NCI-H2171 (cell line): ENCODE data around the gene FBXL19.

Source experiments
- DNase-seq: peaks from one replicate; lab custom pipeline; 2025; lab: John Stamatoyannopoulos, UW

FBXL19 gene

DNA sequence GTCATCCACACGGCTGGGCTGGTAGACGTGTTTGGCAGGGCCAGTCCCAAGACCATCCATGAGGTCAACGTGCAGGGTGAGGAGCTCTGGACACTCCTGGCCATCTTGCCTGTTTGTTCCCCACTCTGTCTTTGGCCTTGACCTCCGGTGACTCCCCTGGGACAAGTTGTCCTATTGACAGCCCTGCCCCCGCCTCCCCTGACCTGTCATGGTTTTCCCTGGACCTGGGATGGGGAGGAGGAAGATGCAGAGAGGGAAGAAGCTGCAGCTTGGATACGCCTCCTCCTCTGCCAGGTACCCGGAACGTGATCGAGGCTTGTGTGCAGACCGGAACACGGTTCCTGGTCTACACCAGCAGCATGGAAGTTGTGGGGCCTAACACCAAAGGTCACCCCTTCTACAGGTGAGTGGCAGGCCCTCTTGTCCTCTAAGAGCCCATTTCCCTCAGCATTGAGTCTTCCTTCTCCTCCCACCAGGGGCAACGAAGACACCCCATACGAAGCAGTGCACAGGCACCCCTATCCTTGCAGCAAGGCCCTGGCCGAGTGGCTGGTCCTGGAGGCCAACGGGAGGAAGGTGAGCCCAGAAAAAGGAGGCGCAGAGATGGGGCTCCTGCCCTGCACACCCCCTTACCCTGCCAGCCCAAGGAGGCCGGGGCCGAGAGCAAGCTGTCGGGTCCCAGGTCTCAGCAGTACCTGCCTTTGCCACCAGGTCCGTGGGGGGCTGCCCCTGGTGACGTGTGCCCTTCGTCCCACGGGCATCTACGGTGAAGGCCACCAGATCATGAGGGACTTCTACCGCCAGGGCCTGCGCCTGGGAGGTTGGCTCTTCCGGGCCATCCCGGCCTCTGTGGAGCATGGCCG, 63.0 kb downstream of the FBXL19 start:
- no peak for DNase-seq

DNA sequence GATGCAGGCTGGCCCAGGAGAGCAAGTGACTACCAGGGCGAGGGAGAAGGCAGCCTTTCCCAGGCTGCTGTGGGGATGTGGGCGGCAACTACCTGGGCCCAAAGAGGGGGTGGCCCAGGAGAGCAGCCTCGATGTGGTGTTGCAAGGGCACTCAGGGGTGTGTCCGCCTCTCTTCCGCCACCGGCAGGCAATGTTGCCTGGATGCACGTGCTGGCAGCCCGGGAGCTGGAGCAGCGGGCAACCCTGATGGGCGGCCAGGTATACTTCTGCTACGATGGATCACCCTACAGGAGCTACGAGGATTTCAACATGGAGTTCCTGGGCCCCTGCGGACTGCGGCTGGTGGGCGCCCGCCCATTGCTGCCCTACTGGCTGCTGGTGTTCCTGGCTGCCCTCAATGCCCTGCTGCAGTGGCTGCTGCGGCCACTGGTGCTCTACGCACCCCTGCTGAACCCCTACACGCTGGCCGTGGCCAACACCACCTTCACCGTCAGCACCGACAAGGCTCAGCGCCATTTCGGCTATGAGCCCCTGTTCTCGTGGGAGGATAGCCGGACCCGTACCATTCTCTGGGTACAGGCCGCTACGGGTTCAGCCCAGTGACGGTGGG, 64.3 kb downstream of the FBXL19 start:
- no peak for DNase-seq

DNA sequence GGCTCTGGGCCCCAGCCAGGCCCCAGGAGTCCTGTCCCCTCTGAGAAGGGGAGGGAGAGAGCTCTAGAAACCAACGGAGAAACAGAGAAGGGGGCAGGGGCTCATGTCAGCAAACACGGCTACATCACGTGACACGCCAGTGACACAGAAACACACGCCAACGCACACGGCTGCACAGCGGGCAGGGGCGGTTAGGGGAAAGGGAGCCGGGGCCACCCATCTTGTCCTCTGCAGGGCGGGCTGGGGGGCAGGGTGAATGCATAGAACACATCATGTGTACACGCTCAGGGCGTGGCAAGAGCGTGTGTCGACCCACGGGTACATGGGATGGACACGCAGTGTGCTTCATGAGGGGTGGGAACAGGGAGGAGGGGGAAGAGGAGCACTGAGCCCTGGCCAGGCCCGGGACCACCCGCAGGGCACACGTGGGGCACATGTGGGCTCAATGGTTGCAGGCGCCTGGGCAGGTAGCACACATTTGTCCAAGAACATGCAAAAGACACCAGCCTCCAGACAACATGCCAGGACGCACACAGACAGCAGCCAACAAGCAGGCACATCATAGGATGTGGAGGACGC, 66.2 kb downstream of the FBXL19 start:
- no peak for DNase-seq

DNA sequence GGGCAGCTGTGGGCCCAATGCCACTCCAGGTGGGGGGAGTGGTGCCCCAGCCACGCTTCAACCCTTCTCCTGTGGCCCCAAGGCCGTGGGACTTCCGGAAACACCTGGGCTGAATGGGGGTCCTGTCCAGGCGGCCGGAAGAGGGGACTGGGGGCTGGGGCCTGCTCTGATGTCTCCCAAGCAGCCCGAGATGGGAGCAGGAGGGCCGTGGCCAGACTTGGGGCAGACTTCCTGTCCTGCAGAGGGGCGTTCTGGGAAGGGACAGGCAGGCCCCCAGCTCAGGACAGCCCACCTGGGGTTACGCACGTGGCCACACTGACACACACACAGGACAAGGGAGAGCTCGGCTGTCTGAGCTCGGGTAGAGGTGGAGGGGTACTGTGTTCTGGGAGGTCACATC, 66.7 kb downstream of the FBXL19 start:
- DNase-seq = no peak

DNA sequence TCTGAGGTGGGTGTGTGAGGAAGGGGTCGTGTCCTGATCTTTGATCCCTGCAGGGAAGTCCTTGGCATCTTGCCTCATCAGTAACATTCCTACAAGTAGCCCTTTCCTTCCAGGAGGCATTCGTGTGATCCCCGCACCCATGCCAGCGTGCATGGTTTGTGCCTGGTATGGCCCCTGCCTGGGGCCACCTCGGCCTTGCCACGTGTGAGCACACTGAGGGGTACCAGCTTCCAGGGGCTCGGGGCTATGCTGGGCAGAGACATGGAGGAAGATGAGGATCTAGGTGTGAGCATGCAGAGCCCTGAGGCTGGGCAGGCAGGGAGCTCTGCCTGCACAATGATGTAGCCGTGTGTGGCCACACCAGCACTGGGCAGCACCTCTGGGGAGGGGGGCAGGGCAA, 67.7 kb downstream of the FBXL19 start:
- DNase-seq = no peak

DNA sequence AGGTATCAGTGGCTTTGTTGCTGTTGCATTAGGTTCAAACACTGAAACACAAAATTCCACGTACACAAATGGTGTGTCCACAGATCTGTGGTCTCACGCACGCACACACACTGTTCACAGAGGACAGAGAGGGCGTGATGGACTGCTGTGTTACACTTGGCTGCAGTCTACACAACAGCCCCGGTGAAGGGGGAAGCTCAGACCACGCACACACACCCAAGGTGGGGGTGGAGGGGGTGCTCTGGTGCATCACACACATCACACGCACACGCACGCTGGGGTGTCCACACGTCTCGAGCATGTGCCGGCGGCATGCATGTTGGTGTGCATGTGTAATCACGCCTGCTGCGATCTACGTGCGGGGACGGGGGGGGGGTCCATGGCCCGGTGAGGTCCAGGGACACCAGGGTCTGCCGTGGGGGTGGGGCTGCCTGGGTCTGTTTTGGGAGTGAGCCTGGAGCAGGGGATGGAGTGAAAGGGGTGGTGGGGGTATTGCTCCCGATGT, 69.0 kb downstream of the FBXL19 start:
- no peak for DNase-seq

DNA sequence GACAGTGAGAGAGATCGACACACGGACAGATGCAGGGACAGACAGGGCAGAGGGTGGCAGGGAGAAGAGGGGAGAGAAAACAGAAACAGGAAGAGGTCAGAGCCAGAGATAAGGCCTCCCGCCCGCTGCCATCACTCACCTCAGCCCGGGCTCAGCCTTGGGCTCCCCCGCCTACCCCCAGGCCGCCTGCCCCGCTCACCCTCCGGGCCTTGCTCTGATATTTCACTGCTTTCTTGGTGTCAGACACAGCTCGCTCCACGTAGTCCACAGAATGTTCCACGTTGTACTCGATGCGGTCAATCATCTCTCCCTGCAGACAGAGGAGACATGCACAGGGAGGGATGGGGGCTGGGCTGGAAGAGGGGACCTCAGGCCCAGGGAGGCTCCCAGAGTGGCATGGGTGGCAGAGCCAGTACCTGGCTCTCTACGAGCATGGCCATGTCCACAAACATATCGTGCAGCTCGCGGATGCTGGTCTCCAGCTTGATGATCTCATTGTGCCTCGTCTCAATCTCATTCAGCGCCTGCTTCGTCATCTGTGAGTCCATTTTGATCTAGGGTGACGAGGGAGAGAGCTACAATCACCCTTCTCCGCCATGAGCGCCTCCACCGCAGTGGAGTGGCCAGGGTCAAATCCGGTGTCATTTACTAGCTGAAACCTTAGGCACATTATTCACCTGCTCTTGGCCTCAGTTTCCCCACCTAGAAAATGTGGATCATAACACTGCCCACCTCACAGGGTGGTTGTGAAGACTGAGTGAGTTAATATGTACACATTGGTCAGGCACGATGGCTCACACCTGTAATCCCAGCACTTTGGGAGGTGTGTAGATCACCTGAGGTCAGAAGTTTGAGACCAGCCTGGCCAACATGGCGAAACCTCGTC, 69.8 kb downstream of the FBXL19 start:
- no peak for DNase-seq

DNA sequence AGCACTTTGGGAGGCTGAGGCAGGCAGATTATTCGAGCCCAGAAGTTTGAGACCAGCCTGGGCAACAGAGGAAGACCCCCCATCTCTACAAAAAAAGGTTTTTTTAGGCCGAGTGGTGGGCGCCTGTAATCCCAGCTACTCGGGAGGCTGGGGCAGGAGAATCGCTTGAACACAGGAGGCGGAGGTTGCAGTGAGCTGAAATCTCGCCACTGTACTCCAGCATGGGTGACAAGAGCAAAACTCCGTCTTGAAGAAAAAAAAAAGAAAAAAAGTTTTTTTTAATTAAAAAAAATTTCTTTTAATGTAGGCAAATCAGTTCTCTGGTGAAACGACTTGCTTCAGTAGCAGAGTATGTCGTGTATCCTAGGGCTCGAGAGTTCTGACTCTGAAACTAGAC, 72.6 kb downstream of the FBXL19 start:
- DNase-seq = no peak

DNA sequence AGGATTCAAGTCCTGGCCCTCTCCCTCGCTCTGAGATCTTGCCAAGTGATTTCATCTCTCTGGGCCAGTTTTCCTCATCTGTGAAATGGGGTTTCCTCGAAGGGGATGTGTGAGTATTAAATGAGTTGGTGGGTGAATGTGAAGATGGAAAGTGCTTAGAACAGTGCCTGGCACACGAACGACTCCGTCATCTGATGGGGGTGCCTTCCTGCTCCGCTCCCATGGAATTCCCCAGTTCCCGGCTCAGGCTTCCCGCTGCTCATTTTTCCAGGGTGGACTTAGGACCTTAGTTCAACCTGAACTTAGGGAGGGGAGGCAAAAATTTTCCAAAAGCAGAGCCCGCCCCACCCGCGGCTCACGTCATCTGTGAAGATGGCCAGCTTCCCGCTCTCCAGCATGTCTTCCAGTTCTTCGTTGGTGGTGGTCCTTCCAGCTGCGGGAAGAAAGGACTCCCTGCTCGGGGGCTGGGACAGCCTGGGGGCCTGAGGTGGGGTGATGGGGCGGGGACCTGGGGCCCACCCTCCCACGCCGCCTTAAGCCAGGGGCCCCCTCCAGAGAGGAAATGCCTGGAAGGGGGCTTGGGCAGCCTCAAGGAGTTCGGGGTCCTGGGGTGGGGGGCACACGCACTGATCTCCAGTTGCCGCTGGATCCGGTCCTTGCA, 73.1 kb downstream of the FBXL19 start:
- no peak for DNase-seq

DNA sequence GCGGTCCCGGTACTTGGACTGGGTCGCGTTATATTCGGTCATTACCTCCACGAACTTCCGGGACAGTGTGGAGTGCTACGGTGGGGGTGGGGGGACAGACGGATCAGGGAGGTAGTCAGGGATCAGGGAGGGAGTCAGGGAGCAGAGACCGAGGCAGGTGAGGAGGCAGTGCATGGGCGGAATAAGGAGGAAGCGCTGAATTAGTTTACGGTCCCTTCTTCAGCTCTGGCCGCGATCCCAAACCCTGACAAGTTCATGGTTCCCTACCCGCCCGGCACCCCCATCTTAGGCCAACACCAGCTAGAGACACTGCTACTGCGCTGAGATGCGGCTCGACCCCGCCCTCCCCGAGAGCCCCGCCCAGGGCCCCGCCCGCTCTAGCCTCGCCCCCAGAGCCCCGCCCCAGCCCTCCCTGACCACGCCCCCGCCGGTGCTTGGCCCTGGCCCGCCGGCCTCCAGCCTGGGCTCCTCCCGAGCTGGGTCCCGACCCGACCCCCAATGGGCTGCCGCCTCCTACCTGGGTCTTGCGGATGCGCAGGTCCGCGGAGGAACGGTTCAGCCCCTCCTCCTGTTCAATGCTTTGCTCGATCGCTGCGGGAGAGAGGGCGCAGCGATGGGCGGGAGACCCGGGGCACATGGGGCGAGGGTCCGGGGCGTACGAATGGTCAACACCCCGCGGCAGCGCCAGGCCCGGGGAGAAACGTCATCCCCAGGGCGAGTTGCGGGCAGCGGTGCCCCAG, 73.8 kb downstream of the FBXL19 start:
- DNase-seq = peak; percentile 44

DNA sequence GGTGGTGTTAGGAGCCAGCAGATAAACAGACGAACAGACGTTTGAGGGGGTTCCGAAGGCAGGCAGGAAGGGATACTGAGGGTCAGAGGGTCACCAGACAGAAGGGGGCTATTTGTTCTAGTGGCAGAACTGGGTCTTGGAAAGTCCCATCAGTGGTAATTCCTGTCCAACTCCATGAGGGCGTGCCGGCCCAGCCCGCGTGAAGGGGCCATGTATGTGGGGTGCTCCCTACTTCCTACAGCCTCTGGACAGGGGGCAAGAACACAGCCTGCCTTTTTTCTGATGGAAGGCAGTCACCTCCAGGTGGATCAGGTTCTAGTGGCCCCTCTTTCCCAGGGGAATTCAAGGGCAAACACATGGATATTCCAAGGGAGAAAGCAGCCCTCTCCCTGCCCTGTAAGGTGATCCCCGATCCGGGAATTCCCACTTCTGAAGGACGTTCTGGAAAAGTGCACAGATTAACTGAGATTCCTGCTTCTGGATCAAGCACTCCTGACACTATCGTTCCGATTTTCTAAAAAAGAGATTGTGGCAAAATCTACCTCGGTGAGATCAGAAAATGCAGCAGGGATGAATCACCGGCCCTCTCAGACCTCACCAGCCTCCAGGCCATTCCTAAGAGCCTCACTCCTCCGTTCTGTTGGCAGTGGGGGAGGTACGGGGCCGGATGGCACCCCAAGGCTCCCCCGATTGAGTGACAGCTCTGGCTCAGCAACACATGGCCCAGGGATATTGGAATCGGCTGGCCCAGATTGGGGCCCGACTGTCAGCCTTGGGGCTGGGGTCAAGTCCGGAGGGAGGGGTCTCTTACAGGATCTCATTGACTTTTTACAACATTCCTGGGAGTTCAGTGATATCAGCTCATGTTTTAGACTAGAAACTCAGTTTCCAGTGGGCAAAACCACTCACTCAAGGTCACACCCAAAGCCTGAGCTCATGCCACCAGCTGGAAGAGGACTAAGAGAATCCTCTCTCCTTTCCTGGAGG, 74.6 kb downstream of the FBXL19 start:
- peak; percentile 15 for DNase-seq
